Measurements from ENCODE around the gene SEC24A.

GRCh38 chr5:134735243-134735642 lies 86.7 kb downstream of the SEC24A start:
- TF ChIP-seq POLR2A (IDR thresholded peaks at IDR 0.05; ENCODE audit: low read depth, low read length) (no peak), POLR2AphosphoS5 (IDR thresholded peaks at IDR 0.05; ENCODE audit: low read depth, low read length) (no peak), TAF1 (IDR thresholded peaks at IDR 0.05; ENCODE audit: borderline replicate concordance, low read depth, low read length) (no peak)

All from GM12892 (cell line).